HuH-7 (cell line): ENCODE data around the gene PLXNA2.

Experiments used
- DNase-seq: peaks from one replicate; pipeline ENCODE4 v3.0.0; 2011; ENCODE audit warnings: low spot score

Gene PLXNA2

DNA sequence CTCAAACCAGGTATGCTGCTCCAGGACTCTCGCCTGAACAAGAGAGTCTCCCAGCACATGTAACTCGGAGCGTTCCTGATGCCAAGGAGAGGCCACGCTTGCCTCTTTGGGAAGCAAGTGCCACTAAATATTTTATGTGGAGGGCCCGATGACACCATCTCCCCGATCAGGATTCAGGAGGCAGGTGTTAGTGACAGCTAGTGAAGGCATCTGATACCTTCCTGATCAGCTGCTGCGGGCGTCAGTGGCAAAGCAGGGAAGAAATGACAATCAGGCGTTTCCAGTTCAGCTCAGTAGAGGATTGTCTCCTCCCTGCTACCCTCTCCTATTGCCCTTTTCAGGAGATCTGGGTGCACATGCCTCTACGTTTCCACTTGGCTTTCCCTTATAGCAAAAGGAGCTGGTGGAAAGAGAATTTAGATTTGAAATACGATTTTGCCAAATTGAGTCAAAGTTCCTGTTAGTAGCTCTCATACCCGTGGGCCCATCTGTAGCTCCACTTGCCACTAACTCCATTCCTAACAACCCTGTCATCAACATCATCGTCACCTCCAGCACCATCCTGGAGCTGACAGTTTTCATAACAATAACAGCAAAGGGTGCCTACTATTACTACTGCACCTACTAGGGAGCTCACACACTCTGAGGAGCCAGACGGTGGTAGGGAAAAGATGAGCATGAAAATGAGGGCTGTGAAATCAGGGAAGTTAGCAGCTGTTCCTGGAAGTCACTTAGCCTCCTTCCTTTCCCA lies 21.6 kb downstream of the PLXNA2 start:
- no peak for DNase-seq

DNA sequence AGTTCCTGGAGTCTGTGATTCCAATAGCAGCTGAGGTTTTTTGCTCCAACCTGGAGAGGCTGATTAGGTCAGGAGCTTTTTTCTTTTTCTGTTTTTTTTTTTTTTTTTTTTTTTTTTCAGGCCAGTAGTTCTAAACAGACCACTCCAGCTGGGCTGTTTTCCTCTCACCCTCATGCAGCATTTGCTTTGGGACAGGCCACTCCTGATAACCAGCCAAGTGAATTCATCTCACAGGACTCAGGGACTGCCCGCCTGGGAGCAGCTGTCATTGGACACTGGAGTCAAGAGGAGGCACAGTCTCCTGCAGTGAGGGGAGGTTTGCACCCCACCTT lies 22.9 kb downstream of the PLXNA2 start:
- DNase-seq: no peak

DNA sequence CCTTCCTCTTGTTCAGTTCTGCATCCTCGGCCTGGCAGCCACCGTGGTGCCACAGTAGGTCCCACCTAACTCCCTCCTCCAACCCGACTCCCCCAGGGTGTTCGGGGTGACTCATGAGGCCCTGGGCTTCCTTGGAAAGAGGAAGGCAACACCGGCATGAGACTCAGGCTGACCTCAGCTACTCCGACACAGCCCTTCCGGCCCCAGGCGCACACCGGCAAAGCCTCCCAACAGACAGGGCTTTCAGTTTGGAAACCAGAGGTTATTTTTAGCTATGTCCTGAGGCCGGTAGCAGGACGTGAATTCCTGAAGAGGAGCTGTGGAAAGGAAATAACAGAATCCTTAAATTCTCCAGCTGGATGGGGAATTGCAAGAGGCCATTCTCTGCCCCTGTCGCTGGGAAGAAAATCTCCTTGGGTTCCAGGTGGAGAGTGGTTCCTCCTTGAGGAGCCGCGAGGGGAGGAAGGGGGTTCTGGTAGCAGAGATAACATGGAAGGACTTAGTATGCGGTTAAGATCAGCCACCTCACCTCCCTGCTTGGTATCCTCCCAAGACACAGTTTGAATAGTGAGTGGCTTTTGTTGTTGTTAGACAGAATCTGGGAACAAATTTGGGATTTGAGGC lies 24.4 kb downstream of the PLXNA2 start:
- DNase-seq: no peak

DNA sequence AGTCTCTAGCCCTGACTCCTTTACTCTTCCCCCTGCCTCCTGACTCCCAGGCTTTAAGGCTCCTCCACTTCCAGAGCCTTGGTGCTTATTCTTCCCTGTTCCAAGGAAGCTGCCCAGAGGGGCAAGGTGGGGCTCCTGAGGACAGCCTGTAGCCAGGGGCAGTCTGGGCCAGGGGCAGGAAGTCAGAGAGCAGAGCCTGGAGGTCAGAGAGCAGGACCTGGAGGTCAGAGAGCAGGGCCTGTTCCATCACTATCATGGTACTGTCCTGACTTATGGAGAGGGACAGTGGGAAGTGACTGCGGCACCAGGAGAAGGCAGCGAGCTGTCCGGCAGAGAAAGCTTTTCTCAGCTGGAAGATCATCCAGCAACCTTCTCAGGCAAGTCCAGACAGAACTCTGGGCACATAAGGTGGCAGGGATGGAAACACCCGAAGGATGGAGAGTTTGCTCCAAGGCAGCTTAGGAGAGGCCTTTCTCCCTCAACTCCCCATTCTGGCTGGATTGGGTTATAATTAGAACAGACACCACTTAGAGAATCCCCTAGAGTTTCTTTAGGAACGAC lies 25.0 kb downstream of the PLXNA2 start:
- DNase-seq: no peak

DNA sequence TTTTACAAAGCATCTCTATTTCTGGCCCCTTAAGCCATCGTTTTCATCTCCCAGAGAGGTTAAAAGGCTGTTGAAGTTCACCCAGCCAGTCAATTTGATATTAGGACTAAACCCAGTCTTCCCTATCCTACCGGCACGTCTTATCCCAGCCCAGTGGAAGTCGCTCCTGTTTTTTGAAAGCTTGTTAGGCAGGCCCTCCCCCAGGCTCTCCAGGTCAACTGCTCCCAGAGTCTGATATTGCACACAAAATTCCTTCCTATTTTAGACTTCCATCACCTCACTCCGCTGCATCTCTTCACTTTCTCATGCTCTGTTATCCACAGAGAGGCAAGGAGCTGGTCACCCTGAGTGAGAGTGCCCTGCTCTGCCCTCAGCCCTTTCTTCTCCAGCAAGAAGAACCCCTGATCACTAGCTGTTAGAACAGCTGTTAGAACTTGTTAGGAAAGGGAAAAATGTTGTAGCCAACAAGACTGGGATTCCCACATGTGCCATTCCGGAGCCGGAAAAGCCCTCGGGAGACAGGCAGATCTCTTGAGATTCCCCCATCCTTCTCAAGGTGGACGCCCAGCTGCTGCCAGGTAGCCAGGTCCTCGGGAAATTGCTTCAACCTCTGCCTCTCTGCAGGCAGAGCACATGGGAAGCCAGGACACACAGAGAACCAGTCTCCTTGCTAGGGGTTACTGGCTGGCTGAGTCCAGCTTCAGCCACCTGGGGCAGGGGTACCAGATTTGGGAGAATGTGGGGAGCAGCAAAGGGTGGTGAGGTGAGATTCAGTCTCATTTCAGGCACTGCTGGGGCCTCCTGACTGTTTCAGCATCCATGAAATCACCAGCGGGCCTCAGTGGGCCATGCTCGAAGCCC lies 25.7 kb downstream of the PLXNA2 start:
- no peak for DNase-seq

DNA sequence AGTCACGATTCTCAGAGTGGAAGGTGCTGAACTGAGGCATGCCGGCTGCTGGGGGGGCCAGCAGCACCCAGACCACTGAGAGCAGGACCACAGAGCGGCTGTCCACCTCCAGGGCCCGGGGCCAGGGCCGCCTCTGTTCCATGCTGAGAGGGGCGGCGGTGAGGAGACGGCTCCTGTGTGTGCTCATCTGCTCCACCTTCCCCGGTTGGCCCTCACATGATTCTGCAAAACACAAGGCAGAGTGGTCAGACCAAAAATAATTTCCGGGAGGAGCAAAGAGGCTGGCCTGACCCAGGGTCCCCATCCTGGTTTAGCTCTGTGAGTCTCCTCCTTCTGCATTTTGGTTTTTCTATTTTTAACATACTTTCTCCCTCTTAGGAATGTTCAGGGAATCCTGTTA lies 26.4 kb downstream of the PLXNA2 start:
- no peak for DNase-seq

DNA sequence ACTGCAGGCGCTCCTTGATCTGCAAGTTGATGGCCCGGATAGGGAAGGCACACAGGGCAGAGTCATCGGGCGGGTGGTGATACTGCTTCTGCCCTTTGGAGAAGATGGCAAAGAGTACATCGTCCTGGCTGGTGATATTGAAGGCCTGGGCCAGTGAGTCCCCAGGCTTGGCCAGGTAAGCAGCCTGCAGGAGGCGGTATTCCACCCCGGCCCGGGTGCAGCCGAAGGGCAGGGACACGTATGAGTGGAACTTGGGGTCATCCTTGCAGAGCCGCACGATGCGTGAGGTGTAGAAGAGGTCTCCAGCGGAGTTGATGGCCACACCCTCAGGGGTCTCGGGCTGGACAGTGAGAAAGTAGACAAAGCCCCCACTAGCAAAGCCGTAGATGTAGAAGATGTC lies 27.4 kb downstream of the PLXNA2 start:
- no peak for DNase-seq

DNA sequence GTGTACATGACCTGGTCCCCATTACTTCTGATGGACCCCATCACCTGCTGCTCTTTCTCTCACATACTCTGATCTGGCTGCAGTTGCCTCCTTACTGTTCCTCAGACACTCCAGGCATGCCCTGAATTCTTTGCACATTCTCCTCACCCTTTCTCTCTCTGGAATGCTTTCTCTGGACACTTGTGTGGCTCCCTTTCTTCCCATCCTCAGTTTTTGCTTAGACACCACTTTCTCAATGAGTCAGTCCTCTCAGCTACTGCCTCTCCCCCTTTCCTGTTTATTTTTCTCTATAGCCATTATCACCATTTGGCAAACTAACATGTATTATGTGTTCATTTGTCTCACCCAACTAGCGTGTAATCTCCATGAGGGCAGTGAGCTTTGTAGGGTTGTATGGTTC lies 28.1 kb downstream of the PLXNA2 start:
- no peak for DNase-seq

DNA sequence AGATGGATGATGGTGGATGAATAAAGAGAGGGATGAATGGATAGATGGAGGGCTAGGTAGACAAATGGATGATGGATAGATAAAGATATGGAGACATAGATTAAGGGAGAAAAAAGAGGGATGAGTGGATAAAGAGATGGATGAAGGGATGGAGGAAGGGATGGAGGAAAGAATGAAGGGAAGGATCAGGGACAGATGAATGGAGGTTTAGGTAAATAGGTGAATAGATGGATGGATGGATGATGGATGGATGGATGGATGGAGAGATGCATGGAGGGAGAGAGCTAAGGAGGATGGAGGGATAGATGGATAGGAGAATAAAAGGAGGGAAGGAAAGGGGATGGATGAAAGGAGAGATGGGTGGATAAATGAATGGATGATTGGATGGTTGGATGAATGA lies 28.8 kb downstream of the PLXNA2 start:
- DNase-seq: no peak

DNA sequence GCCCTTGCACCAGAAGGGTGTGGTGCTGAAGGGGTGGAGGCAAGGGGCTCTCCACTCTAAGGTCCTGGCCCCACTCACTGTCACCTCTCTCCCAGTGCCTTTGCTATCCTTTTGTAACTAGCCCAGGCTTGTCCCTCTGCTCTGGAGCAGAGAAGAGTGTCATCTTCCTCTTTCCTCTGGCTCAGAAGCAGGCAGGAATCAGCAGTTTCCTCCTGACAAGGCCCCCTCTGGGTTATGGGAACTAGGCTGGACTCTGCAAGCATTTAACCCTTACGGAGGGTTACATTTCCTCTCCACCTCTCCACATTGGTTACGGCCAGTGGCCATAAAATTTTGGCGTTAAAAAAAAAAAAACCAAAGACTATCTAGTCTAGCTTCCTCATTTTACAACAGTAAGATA lies 30.4 kb downstream of the PLXNA2 start:
- DNase-seq: no peak

DNA sequence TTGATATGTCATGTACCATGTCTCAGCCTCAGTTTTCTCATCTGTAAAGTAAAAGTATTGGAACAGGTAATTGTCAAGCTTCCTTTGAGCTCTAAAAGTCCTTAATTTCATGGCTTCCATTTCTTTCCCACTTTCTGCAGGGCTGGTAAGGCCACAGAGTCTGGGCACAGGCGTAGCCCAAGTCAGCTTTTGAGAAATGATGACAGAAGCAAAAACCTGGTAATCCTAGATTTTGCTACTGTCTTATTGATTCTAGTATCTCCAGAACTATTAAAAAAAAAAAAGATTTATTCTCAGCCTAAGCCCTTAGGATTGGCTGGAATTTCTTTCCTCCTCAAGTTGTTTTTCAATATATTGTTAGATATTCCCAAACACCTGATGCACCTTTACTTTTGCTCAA lies 31.3 kb downstream of the PLXNA2 start:
- DNase-seq: no peak

DNA sequence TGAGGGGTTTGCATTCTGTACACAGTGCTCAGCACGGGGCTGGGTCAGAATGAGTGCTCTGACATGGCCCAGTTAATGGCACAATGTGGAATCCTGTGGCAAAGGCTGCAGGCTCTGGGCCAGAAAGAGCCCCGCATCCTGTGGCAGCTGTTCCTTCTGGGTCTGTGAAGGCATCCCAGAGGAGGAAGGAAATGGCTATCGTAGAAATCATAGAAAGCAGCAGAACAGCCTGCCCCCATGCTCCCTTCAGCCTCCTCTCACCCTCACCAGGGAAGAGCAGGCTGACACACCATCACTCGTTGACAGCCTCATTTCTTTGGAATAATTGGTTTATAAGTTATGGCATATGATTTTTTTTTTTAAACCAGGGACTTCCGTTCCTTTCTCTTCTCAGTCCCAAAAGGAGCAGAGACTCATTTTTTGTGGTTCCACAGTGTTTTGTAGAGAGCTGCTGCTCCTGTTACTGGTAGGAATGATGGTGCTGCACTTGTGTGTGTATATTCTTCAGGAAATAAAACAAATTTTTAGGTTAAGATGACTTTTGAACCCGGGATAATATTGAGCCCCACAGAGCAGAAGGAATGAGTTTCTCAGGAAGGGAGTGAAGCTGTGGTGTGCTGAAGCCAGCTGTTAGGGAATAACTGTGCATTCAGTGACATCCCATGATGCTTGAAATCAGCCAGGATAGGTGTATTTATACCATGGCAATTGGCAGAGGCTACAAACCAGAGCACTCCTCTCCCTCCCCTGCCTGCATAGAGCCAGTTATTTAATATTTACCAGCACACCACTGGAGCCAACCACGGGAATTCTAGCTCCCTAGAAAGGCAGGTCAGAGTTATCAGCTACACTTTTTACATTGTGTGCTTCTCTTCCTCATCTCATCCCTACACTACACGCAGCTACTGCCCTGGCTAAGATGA lies 32.0 kb downstream of the PLXNA2 start:
- DNase-seq: no peak

DNA sequence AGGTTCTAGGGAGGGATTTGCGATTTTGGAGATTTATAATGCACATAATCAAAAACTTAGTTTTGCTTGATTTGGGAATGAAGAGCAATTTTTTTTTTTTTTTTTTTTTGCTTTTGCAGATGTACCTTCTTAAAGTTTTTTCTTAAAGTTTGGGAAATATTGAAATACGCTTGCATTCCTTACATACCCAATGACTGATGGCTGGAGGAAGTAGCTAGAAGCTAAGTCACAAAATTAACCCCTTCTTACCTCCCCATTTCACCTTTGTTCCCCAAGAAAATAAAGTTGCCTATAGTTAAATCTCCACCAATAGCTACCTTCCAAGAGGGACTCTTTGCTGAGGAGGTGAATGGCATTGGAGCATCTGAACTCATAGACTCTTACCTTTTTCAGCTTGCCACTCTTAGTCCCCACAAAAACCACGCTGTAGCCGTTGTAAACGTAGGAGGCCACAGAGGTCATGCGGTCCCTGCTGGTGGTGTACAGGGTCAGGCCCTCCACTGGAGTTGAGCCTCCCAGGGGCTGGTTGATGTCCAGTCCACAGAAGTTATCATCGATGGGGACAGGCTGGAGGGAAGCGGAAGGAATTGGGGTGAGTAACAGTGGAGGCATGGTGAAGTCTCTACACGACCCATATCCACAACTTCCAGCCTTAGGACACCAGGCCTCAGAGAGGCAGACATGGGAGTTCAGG lies 34.1 kb downstream of the PLXNA2 start:
- no peak for DNase-seq

DNA sequence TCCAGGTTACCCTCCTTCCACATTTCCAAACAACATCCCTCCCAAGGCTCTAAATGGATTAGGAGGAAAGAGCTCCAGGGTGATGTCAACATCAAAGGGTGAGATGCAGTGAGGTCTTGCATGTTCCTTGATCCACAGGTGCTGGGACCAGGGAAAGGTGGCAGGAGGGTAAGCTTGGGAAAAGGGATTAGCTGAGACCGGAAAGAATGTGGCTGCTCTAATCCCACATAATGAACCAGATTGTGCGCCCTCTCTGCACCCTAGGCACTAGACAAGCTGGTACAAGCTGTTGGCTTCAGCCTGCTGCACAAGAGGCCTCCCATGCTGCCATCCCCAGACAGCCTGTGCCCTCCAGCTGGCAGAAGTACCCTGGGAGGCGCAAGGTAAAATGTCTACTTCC lies 34.9 kb downstream of the PLXNA2 start:
- DNase-seq: no peak

DNA sequence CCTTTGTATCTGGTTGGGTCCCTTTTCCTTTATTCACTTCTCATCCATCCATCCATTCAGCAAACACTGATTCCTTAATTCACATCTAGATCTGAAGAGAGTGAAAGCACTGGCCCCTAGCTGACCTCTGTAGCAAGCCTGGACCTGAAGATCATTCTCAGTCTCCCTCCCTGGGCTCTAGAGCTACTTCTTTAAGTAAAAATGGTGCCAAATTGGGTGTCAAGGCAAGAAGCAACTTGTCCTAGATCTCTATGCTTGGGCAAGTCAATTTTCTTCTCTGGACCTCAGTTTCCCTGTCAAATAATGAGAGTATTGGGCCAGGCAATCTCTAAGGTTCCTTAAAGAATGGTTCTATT lies 36.1 kb downstream of the PLXNA2 start:
- no peak for DNase-seq

DNA sequence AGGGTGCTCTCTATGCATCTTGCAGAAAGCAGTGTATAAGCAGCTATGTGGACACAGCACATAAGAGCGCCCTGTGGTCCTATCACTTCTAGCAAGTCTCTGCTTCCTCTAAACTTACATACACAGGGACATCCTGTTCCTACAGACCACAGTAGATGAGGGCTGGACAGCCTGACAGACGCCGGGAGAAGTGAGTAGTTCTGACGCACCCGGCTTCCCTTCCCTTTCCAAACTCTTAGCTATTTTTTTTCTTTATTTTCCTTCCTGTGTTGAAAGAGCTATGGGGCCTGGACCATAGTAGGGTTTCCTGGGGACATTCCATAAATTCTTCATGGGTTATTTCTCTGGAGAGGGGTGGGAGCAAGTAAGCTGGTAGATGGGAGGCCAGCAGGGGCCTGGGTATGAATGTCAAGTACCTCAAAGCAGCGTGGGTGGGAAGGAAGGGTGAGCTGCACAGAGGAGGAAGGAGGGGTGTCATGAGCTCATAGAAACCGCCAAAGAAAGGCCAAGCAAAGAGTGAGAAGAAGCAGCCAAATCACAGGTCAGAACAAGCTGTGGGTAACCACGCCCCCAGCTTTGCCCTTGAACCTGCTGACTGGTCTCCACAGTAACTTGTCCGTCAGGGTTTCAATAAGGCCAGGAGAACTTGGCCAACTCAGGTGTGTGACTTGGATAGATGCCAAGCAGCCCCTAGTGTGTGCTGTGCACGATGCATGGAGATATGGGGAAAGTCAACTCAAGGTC lies 36.6 kb downstream of the PLXNA2 start:
- no peak for DNase-seq

DNA sequence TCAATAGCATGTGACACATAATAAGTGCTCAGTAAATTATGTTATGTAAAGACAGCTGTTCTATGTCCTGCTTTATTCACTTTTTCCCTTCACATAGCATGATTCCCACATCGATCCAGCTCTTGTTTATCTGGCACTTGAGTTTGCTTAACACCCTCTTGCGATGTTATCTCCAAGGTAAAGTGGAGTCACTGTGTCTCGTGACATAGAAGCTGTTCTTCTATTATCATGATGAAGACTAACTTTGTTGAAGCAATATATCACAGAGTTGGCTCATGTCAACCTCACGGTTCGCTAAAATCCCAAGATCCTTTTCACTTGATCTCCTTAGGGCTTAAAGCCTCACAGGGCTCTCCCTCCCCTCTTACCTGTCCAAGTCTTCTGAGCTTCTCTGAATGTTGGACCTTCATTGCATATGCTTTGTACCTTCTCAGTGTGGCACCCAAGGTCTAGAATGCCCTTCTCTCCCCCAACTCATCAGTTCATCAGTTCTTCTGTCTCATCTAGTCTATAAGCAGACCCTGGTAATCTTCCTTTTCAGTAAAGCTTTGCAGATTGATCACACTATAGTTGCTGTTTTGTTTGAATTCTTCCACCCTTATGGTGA lies 38.0 kb downstream of the PLXNA2 start:
- DNase-seq: no peak

DNA sequence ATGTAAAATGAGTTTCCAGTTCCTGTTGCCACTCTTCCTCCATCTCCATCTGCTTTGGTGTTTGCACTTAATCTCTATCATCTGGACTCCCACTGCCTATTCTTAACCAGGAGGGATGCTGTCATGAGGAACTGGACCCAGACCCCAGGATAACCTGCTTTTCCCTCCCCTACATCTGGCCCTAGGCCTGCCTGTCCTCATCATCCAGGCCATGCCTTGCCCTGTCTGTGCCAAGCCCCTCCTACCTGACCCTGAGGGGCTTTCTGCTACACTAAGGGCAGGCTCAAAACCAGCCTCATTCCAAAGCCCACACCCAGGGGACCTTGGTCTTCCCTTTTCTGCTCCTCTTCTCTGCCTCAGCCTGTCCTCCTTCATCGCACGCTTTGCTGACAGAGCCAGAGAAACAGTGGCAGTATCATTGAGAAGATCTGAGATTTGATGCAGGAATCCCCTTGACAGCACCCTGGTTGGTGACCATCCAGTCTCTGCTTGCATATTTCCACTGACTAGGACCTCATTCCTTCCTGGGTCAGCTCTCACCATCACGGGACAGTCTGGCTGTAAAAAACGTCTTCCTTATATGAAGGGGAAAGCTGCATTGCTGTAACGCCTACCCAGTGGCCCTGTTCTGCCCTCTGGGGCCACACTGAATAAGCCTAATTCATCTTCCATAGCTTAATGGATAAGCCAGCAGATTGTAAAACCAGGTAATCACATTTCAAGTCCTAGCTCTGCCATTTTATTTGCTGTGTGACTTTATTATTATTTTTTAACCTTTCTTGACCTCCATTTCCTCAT lies 38.8 kb downstream of the PLXNA2 start:
- DNase-seq: no peak

DNA sequence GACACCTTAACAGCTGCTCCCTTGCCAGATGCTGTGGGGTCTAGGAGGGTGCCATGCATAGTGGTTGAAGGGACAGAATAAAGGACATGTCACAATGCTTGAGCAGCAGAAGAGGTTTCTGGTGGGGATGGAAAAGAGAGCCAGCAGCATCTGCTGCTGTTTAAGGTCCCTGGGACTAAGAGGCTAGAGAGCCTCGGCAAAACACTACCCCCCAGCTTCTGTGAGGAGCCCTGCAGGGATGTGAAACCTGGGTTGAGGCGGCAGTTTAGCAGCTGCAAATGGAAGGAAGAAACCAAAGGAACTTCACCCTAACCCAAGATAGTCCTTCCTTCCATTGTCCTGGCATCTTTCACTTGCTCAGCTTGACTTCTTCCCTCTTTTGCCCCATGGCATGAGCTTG lies 39.4 kb downstream of the PLXNA2 start:
- DNase-seq: no peak
